Upper lobe of right lung (tissue), 1 donor: Measurements from ENCODE around the gene WDR64. TPM values are rescaled to one million over a fixed set of nuclear protein-coding genes. Genes with fewer than 3 reads are reported as not detected.

Source experiments
- ATAC-seq: fragments of 200-7000 bp; cut with Tn5 transposase; one replicate; pipeline ENCODE4 v1.9.1; 2020; ENCODE audit warnings: mild to moderate bottlenecking, moderate library complexity
- DNase-seq: peaks from one replicate; pipeline ENCODE4 v3.0.0-alpha.2; 2020
- H3K27ac ChIP-seq: fragments of 200-600 bp; one replicate; pipeline ENCODE4 v1.8.0; 2022
- H3K27me3 ChIP-seq: fragments of 200-600 bp; one replicate; pipeline ENCODE4 v1.8.0; 2022; ENCODE audit warnings: mild to moderate bottlenecking
- H3K36me3 ChIP-seq: fragments of 200-600 bp; one replicate; pipeline ENCODE4 v1.8.0; 2022
- H3K4me1 ChIP-seq: fragments of 200-600 bp; one replicate; pipeline ENCODE4 v1.8.0; 2022
- H3K4me3 ChIP-seq: fragments of 200-600 bp; one replicate; pipeline ENCODE4 v1.8.0; 2022; ENCODE audit warnings: mild to moderate bottlenecking
- H3K9me3 ChIP-seq: fragments of 200-600 bp; one replicate; pipeline ENCODE4 v1.8.0; 2022
- CTCF ChIP-seq: fragments of 200-600 bp; IDR thresholded peaks from one replicate; pipeline ENCODE4 v1.8.0; 2022; ENCODE audit warnings: antibody characterized with exemption
- intact Hi-C: fragments of 100-400 bp; cut with DNase I; formaldehyde crosslinking; loops from one replicate; pipeline ENCODE4 v1.11.0; 2022
- total RNA-seq: library from RNA; stranded (reverse); fragmentation: NEBNext Ultra II Directional; extraction: Animal tissue kit (Norgen Biotek cat#: 25700); gene quantifications from one replicate; pipeline ENCODE4 v1.2.1, GENCODE V29; 2021
- donor health status: DM: no; HTN: yes; CAD: no; lungs with severe emphysema.

Gene WDR64
- total RNA-seq, 1 donor from 2014 or later, result not detected

GRCh38 chr1:241775021-241775420 is 122.9 kb downstream of the WDR64 start:
- ATAC-seq (no peak), DNase-seq (no peak)
- Histone ChIP-seq H3K27me3 (no peaks in the 10 kb centered on the region), H3K4me3 (no peak overlapping the region), H3K36me3 (no peaks in the 10 kb centered on the region), H3K9me3 (no peaks in the 10 kb centered on the region), H3K4me1 (no peaks in the 10 kb centered on the region), H3K27ac (no peak overlapping the region)
- TF ChIP-seq CTCF, result no peak
- intact Hi-C loops, result no loop called here

- no peak overlapping the region for H3K4me3 ChIP-seq
- TF ChIP-seq CTCF, result no peak
- no peaks in the 10 kb centered on the region for H3K27me3 ChIP-seq
- intact Hi-C loops, result no loop called here
- no peaks in the 10 kb centered on the region for H3K9me3 ChIP-seq
- no peaks in the 10 kb centered on the region for H3K4me1 ChIP-seq
- H3K27ac ChIP-seq, result no peak overlapping the region
- no peak for DNase-seq
- ATAC-seq, result no peak
- H3K36me3 ChIP-seq, result no peaks in the 10 kb centered on the region
Measured at GRCh38 chr1:241776911-241777310, 124.8 kb downstream of the WDR64 start.

GRCh38 chr1:241778117-241778516 is 126.0 kb downstream of the WDR64 start:
- DNase-seq (no peak), ATAC-seq (no peak)
- TF ChIP-seq CTCF, result no peak
- H3K27me3 ChIP-seq, result no peaks in the 10 kb centered on the region
- intact Hi-C loops, result no loop called here
- no peak overlapping the region for H3K27ac ChIP-seq
- H3K36me3 ChIP-seq, result no peaks in the 10 kb centered on the region
- no peaks in the 10 kb centered on the region for H3K4me1 ChIP-seq
- H3K9me3 ChIP-seq, result no peaks in the 10 kb centered on the region
- no peak overlapping the region for H3K4me3 ChIP-seq

- no peak for ATAC-seq
- H3K27me3 ChIP-seq, result no peaks in the 10 kb centered on the region
- no peak overlapping the region for H3K4me3 ChIP-seq
- H3K27ac ChIP-seq, result no peak overlapping the region
- H3K9me3 ChIP-seq, result no peaks in the 10 kb centered on the region
- intact Hi-C loops, result no loop called here
- no peaks in the 10 kb centered on the region for H3K36me3 ChIP-seq
- DNase-seq, result no peak
- H3K4me1 ChIP-seq, result no peaks in the 10 kb centered on the region
- TF ChIP-seq CTCF, result no peak
Measured at GRCh38 chr1:241779897-241780296, 127.8 kb downstream of the WDR64 start.

GRCh38 chr1:241782396-241782795 is 130.3 kb downstream of the WDR64 start:
- Histone ChIP-seq H3K4me1 (no peaks in the 10 kb centered on the region), H3K4me3 (no peak overlapping the region), H3K27me3 (no peaks in the 10 kb centered on the region), H3K27ac (no peak overlapping the region), H3K36me3 (no peaks in the 10 kb centered on the region), H3K9me3 (no peaks in the 10 kb centered on the region)
- TF ChIP-seq CTCF, result no peak
- no peak for DNase-seq
- intact Hi-C loops, result no loop called here
- no peak for ATAC-seq

- TF ChIP-seq CTCF, result no peak
- ATAC-seq (no peak), DNase-seq (no peak)
- no peaks in the 10 kb centered on the region for H3K9me3 ChIP-seq
- intact Hi-C loops, result no loop called here
- no peaks in the 10 kb centered on the region for H3K27me3 ChIP-seq
- H3K36me3 ChIP-seq, result no peaks in the 10 kb centered on the region
- no peaks in the 10 kb centered on the region for H3K4me1 ChIP-seq
- H3K4me3 ChIP-seq, result no peak overlapping the region
- H3K27ac ChIP-seq, result no peak overlapping the region
Measured at GRCh38 chr1:241787691-241788090, 135.6 kb downstream of the WDR64 start.
